Effector memory CD8-positive, alpha-beta T cell (primary cell): ENCODE results near the gene MBOAT2.

ENCODE experiments used
- ATAC-seq: fragments of 150-1000 bp; cut with Tn5 transposase; replicated peaks from 2 replicates; pipeline ENCODE4 v1.10.0; 2021; ENCODE audit warnings: mild to moderate bottlenecking, moderate library complexity
- DNase-seq, 3 experiments: peaks; one replicate each; pipeline ENCODE4 v3.0.0; 2021
- H3K27ac Mint-ChIP-seq, 2 donors: one replicate each; pipeline ENCODE4 v1.8.0; 2022; ENCODE audit warnings: mild to moderate bottlenecking in 2 of 2, mixed read lengths in 2 of 2, moderate library complexity in 2 of 2
- H3K27me3 Mint-ChIP-seq, 2 donors: one replicate each; pipeline ENCODE4 v1.8.0; 2022; ENCODE audit warnings: mixed read lengths in 2 of 2
- H3K36me3 Mint-ChIP-seq: one replicate; pipeline ENCODE4 v1.8.0; 2022; ENCODE audit warnings: mild to moderate bottlenecking, moderate library complexity, mixed read lengths; ENCODE audit not compliant: insufficient read depth
- H3K4me1 Mint-ChIP-seq, 2 donors: one replicate each; pipeline ENCODE4 v1.8.0; 2022; ENCODE audit warnings: low read depth in 2 of 2, mixed read lengths in 2 of 2
- H3K4me3 Mint-ChIP-seq, 2 donors: one replicate each; pipeline ENCODE4 v1.8.0; 2022; ENCODE audit warnings: mild to moderate bottlenecking in 2 of 2, mixed read lengths in 2 of 2, moderate library complexity in 2 of 2
- H3K9me3 Mint-ChIP-seq, 2 donors: one replicate each; pipeline ENCODE4 v1.8.0; 2022; ENCODE audit warnings: mixed read lengths in 2 of 2

Gene MBOAT2

GRCh38 chr2:9030190-9030589 is 26.7 kb upstream of the MBOAT2 start:
- H3K4me3 Mint-ChIP-seq: no peak overlapping the region
- H3K36me3 Mint-ChIP-seq: no peaks in the 10 kb centered on the region
- no peak overlapping the region for H3K27ac Mint-ChIP-seq
- DNase-seq (no peak), ATAC-seq (no peak)
- no peaks in the 10 kb centered on the region for H3K4me1 Mint-ChIP-seq
- peaks cover 71 to 92% of the 10 kb centered on the region in 2 donors for H3K27me3 Mint-ChIP-seq
- H3K9me3 Mint-ChIP-seq: no peaks in the 10 kb centered on the region

- Mint-ChIP-seq H3K4me1 (no peaks in the 10 kb centered on the region), H3K36me3 (no peaks in the 10 kb centered on the region), H3K9me3 (no peaks in the 10 kb centered on the region), H3K27me3 (peaks cover 73 to 97% of the 10 kb centered on the region in 2 donors), H3K27ac (no peak overlapping the region), H3K4me3 (no peak overlapping the region)
- DNase-seq (no peak), ATAC-seq (no peak)
Measured at GRCh38 chr2:9029721-9030120, 26.2 kb upstream of the MBOAT2 start.

GRCh38 chr2:9027884-9028283 is 24.4 kb upstream of the MBOAT2 start:
- Mint-ChIP-seq H3K36me3 (no peaks in the 10 kb centered on the region), H3K27me3 (peaks cover 68 to 89% of the 10 kb centered on the region in 2 donors)

GRCh38 chr2:9025746-9026145 is 22.3 kb upstream of the MBOAT2 start:
- H3K27ac Mint-ChIP-seq: no peak overlapping the region
- H3K27me3 Mint-ChIP-seq: peaks cover 63 to 81% of the 10 kb centered on the region in 2 donors
- no peaks in the 10 kb centered on the region for H3K4me1 Mint-ChIP-seq
- H3K4me3 Mint-ChIP-seq: no peak overlapping the region
- H3K9me3 Mint-ChIP-seq: no peaks in the 10 kb centered on the region
- DNase-seq: no peak
- no peak for ATAC-seq
- no peaks in the 10 kb centered on the region for H3K36me3 Mint-ChIP-seq

More at GRCh38 chr2:9027884-9028283, 24.4 kb upstream of the MBOAT2 start:
- Mint-ChIP-seq H3K4me1 (no peaks in the 10 kb centered on the region), H3K9me3 (no peaks in the 10 kb centered on the region), H3K27ac (no peak overlapping the region), H3K4me3 (no peak overlapping the region)
- DNase-seq (no peak), ATAC-seq (no peak)

- no peak overlapping the region for H3K27ac Mint-ChIP-seq
- H3K4me1 Mint-ChIP-seq: no peaks in the 10 kb centered on the region
- DNase-seq (no peak), ATAC-seq (no peak)
- no peaks in the 10 kb centered on the region for H3K9me3 Mint-ChIP-seq
- no peak overlapping the region for H3K4me3 Mint-ChIP-seq
- H3K27me3 Mint-ChIP-seq: peaks cover 65 to 74% of the 10 kb centered on the region in 2 donors
- H3K36me3 Mint-ChIP-seq: no peaks in the 10 kb centered on the region
Measured at GRCh38 chr2:9024575-9024974, 21.1 kb upstream of the MBOAT2 start.

GRCh38 chr2:9021563-9022211 is 18.2 kb upstream of the MBOAT2 start:
- Mint-ChIP-seq H3K9me3 (no peaks in the 10 kb centered on the region), H3K36me3 (peaks cover 4% of the 10 kb centered on the region)
- ATAC-seq: no peak

GRCh38 chr2:9020267-9020666 is 16.8 kb upstream of the MBOAT2 start:
- DNase-seq: no peak
- Mint-ChIP-seq H3K27ac (no peak overlapping the region), H3K4me3 (no peak overlapping the region), H3K9me3 (no peaks in the 10 kb centered on the region), H3K27me3 (peaks cover 43 to 61% of the 10 kb centered on the region in 2 donors), H3K4me1 (no peaks in the 10 kb centered on the region), H3K36me3 (peaks cover 4% of the 10 kb centered on the region)
- ATAC-seq: no peak

More at GRCh38 chr2:9021563-9022211, 18.2 kb upstream of the MBOAT2 start:
- no peaks in the 10 kb centered on the region for H3K4me1 Mint-ChIP-seq
- no peak for DNase-seq
- H3K27ac Mint-ChIP-seq: no peak overlapping the region
- H3K27me3 Mint-ChIP-seq: peaks cover 57 to 65% of the 10 kb centered on the region in 2 donors
- H3K4me3 Mint-ChIP-seq: no peak overlapping the region

- H3K27me3 Mint-ChIP-seq: peaks cover 29 to 58% of the 10 kb centered on the region in 2 donors
- DNase-seq: no peak
- H3K9me3 Mint-ChIP-seq: no peaks in the 10 kb centered on the region
- ATAC-seq: no peak
- no peak overlapping the region for H3K4me3 Mint-ChIP-seq
- H3K27ac Mint-ChIP-seq: no peak overlapping the region
- peaks cover 4% of the 10 kb centered on the region for H3K36me3 Mint-ChIP-seq
- no peaks in the 10 kb centered on the region for H3K4me1 Mint-ChIP-seq
Measured at GRCh38 chr2:9018534-9018933, 15.1 kb upstream of the MBOAT2 start.

GRCh38 chr2:9018109-9018508 is 14.6 kb upstream of the MBOAT2 start:
- Mint-ChIP-seq H3K27ac (no peak overlapping the region), H3K4me3 (no peak overlapping the region), H3K9me3 (no peaks in the 10 kb centered on the region), H3K4me1 (no peaks in the 10 kb centered on the region), H3K36me3 (peaks cover 4% of the 10 kb centered on the region), H3K27me3 (peaks cover 32 to 55% of the 10 kb centered on the region in 2 donors)
- ATAC-seq (no peak), DNase-seq (no peak)

GRCh38 chr2:9017411-9017810 is 13.9 kb upstream of the MBOAT2 start:
- no peak overlapping the region for H3K27ac Mint-ChIP-seq
- H3K9me3 Mint-ChIP-seq: no peaks in the 10 kb centered on the region
- H3K4me1 Mint-ChIP-seq: no peaks in the 10 kb centered on the region
- DNase-seq (no peak), ATAC-seq (no peak)
- no peak overlapping the region for H3K4me3 Mint-ChIP-seq
- peaks cover 5% of the 10 kb centered on the region for H3K36me3 Mint-ChIP-seq
- H3K27me3 Mint-ChIP-seq: peaks cover 37 to 55% of the 10 kb centered on the region in 2 donors

- no peak for ATAC-seq
- Mint-ChIP-seq H3K27me3 (peaks cover 26 to 49% of the 10 kb centered on the region in 2 donors), H3K9me3 (no peaks in the 10 kb centered on the region)
Measured at GRCh38 chr2:9015998-9016397, 12.5 kb upstream of the MBOAT2 start.

GRCh38 chr2:9013403-9013802 is 9.9 kb upstream of the MBOAT2 start:
- ATAC-seq: no peak
- Mint-ChIP-seq H3K36me3 (peaks cover 9% of the 10 kb centered on the region), H3K27ac (no peak overlapping the region), H3K4me3 (no peak overlapping the region), H3K27me3 (peaks cover 10 to 26% of the 10 kb centered on the region in 2 donors), H3K4me1 (no peaks in the 10 kb centered on the region), H3K9me3 (no peaks in the 10 kb centered on the region)
- DNase-seq: no peak

More at GRCh38 chr2:9015998-9016397, 12.5 kb upstream of the MBOAT2 start:
- H3K4me3 Mint-ChIP-seq: no peak overlapping the region
- DNase-seq: no peak
- H3K36me3 Mint-ChIP-seq: peaks cover 9% of the 10 kb centered on the region
- H3K27ac Mint-ChIP-seq: no peak overlapping the region
- H3K4me1 Mint-ChIP-seq: no peaks in the 10 kb centered on the region

- Mint-ChIP-seq H3K27ac (no peak overlapping the region), H3K4me3 (no peak overlapping the region), H3K4me1 (no peaks in the 10 kb centered on the region), H3K36me3 (peaks cover 4% of the 10 kb centered on the region), H3K9me3 (no peaks in the 10 kb centered on the region), H3K27me3 (peaks cover 10 to 14% of the 10 kb centered on the region in 2 donors)
- no peak for ATAC-seq
- no peak for DNase-seq
Measured at GRCh38 chr2:9010866-9011265, 7.4 kb upstream of the MBOAT2 start.

- Mint-ChIP-seq H3K4me1 (no peaks in the 10 kb centered on the region), H3K27ac (no peak overlapping the region), H3K27me3 (peaks cover 6 to 10% of the 10 kb centered on the region in 2 donors), H3K9me3 (no peaks in the 10 kb centered on the region), H3K36me3 (peaks cover 4% of the 10 kb centered on the region), H3K4me3 (no peak overlapping the region)
- DNase-seq (no peak), ATAC-seq (no peak)
Measured at GRCh38 chr2:9008951-9009664, 5.6 kb upstream of the MBOAT2 start.
